Ovary (tissue), 9 donors: ENCODE data around the gene SIMC1. TPM values are rescaled to one million over a fixed set of nuclear protein-coding genes. Genes with fewer than 3 reads are reported as not detected.

ENCODE experiments used
- DNase-seq, 5 donors: peaks; one replicate each; pipeline ENCODE4 v3.0.0-alpha.2; 2019 to 2020
- H3K27ac ChIP-seq, 2 donors: fragments of 200-600 bp; one replicate each; pipeline versions ENCODE4 v1.5.1 to v1.8.0; 2019 to 2022
- H3K27me3 ChIP-seq: fragments of 200-600 bp; one replicate; pipeline ENCODE4 v1.8.0; 2022
- H3K36me3 ChIP-seq: fragments of 200-600 bp; sonication (generic); one replicate; pipeline ENCODE4 v1.5.1; 2019
- H3K4me1 ChIP-seq: one replicate; pipeline ENCODE4 v1.8.1; 2013; ENCODE audit warnings: mild to moderate bottlenecking, moderate library complexity; ENCODE audit not compliant: insufficient read depth
- H3K4me3 ChIP-seq: fragments of 200-600 bp; sonication (generic); one replicate; pipeline ENCODE4 v1.5.1; 2017
- H3K9me3 ChIP-seq, 2 donors: fragments of 200-600 bp in 1 of 2; sonication (generic) in 1 of 2; one replicate each; pipeline versions ENCODE4 v1.5.1 to v1.8.1; 2013 to 2019; ENCODE audit warnings: mild to moderate bottlenecking in 1 of 2, moderate library complexity in 1 of 2
- CTCF ChIP-seq, 3 donors: fragments of 450-650 bp in 2 of 3; fragments of 200-600 bp in 1 of 3; IDR thresholded peaks; one replicate each; pipeline versions ENCODE4 v1.5.1 to v1.8.0; 2016 to 2022; ENCODE audit warnings: antibody characterized with exemption in 3 of 3, mild to moderate bottlenecking in 1 of 3
- EP300 ChIP-seq: sonication (generic); formaldehyde crosslinking; IDR thresholded peaks from one replicate; pipeline ENCODE4 v1.6.1; 2017; ENCODE audit warnings: antibody characterized with exemption
- POLR2A ChIP-seq: fragments of 450-650 bp; IDR thresholded peaks from one replicate; pipeline ENCODE4 v1.6.1; 2017; ENCODE audit warnings: antibody characterized with exemption, mild to moderate bottlenecking, moderate library complexity
- WGBS, 3 donors: extraction: QIAGEN DNeasy Blood & Tissue Kit in 1 of 3; methylation state at CpG; one replicate each; pipeline versions ENCODE4 v1.1.5 to v1.1.7; 2013 to 2017; 5-methylcytosine and 5-hydroxymethylcytosine counted together
- intact Hi-C, 4 donors: fragments of 100-400 bp; cut with DNase I; formaldehyde crosslinking; loops; one replicate each; pipeline versions ENCODE4 v1.11.0 to v1.15.1; 2022 to 2023
- polyA plus RNA-seq, 2 donors: library from polyadenylated mRNA; stranded (reverse); fragments of 200-250 nt in 1 of 2; fragments of 350-450 nt in 1 of 2; fragmentation: Illumina TruSeq in 1 of 2; extraction: RNeasy Lipid Tissue Mini Kit (QIAGEN cat#74804) in 1 of 2; gene quantifications; one replicate each; pipeline ENCODE4 v1.2.3, GENCODE V29; 2013 to 2014
- total RNA-seq, 7 donors: library from RNA; depleted of rRNA in 2 of 7; stranded (reverse); fragments of >200 nt in 2 of 7; fragmentation: NEBNext Ultra II Directional in 3 of 7; extraction: Animal tissue kit (Norgen Biotek cat#: 25700) in 3 of 7; gene quantifications; one replicate each; pipeline versions ENCODE4 v1.1.0 to v1.2.4, GENCODE V29; 2016 to 2023
- donor health status: DM: no; HTN: no; CAD: no; lungs with moderate emphysema.
- donor health status: DM: no; HTN: no; CAD: no.
- donor health status: Bipolar disorder and iron deficiency.
- donor health status: DM: yes; HTN: yes; CAD: no.
- donor health status: DM: no; HTN: no; CAD: no.
- donor health status: DM: yes; HTN: yes; CAD: no.

SIMC1 gene
- total and polyA plus RNA-seq, 9 donors = 39.0 to 114 (median 76.3) TPM

GRCh38 chr5:176317534-176318374, 79.5 kb downstream of the SIMC1 start:
- intact Hi-C loops = no loop called here
- no peak for DNase-seq
- H3K9me3 ChIP-seq = no peaks in the 10 kb centered on the region
- no peaks in the 10 kb centered on the region for H3K27me3 ChIP-seq
- peaks cover 2% of the 10 kb centered on the region for H3K4me1 ChIP-seq
- H3K36me3 ChIP-seq = no peaks in the 10 kb centered on the region
- no peak for TF ChIP-seq EP300
- no peak for TF ChIP-seq POLR2A
- no peak for TF ChIP-seq CTCF (IDR thresholded peaks at IDR 0.05)
- H3K27ac ChIP-seq = no peak overlapping the region
- H3K4me3 ChIP-seq = no peak overlapping the region
- 42 to 54% (median 44%) methylated on average over 7 of the region's 7 CpGs for WGBS, 3 donors

- WGBS, 3 donors = 83 to 88% (median 83%) methylated on average over 9 of the region's 9 CpGs
- Histone ChIP-seq H3K27ac (no peak overlapping the region), H3K27me3 (no peaks in the 10 kb centered on the region), H3K4me1 (peaks cover 2% of the 10 kb centered on the region), H3K4me3 (no peak overlapping the region), H3K36me3 (no peaks in the 10 kb centered on the region), H3K9me3 (no peaks in the 10 kb centered on the region)
- DNase-seq = no peak
- intact Hi-C loops = no loop called here
- TF ChIP-seq POLR2A = no peak
- TF ChIP-seq CTCF (IDR thresholded peaks at IDR 0.05) = no peak
- no peak for TF ChIP-seq EP300
These were observed 81.8 kb downstream of the SIMC1 start for GRCh38 chr5:176319827-176320554.

- intact Hi-C loops = no loop called here
- DNase-seq = no peak
These were observed 82.4 kb downstream of the SIMC1 start for GRCh38 chr5:176320577-176320976.

More at GRCh38 chr5:176320577-176320976, 82.4 kb downstream of the SIMC1 start:
- Histone ChIP-seq H3K9me3 (no peaks in the 10 kb centered on the region), H3K4me1 (peaks cover 2% of the 10 kb centered on the region), H3K27me3 (no peaks in the 10 kb centered on the region), H3K36me3 (no peaks in the 10 kb centered on the region), H3K27ac (no peak overlapping the region), H3K4me3 (no peak overlapping the region)
- WGBS, 3 donors = 94 to 97% (median 95%) methylated on average over 3 of the region's 3 CpGs
- no peak for TF ChIP-seq CTCF (IDR thresholded peaks at IDR 0.05)
- no peak for TF ChIP-seq EP300
- no peak for TF ChIP-seq POLR2A
